Right cardiac atrium (tissue), 5 donors: ENCODE measurements around the gene SERINC4. TPM values are rescaled to one million over a fixed set of nuclear protein-coding genes. Genes with fewer than 3 reads are reported as not detected.
A peak's percentile ranks its signal among the peaks of the same experiment; 100 is the strongest.
"Not testable (repeated sequence)": the region's sequence is repeated elsewhere in the genome, so short reads cannot be mapped to it uniquely, and the experiment has no call there.

Experiments
- ATAC-seq, 2 donors: fragments of 200-7000 bp; cut with Tn5 transposase; one replicate each; pipeline versions ENCODE4 v1.8.0 to v1.9.1; 2020; ENCODE audit warnings: moderate library complexity in 2 of 2, mild to moderate bottlenecking in 1 of 2
- DNase-seq, 3 donors: peaks; one replicate each; pipeline ENCODE4 v3.0.0-alpha.2; 2020
- H3K27ac ChIP-seq: one replicate; pipeline ENCODE4 v1.5.1; 2013; ENCODE audit warnings: mild to moderate bottlenecking, low read length, control low read depth, moderate library complexity
- H3K27me3 ChIP-seq: one replicate; pipeline ENCODE4 v1.6.1; 2013; ENCODE audit not compliant: control insufficient read depth, insufficient read depth
- H3K4me1 ChIP-seq: one replicate; pipeline ENCODE4 v1.6.1; 2013; ENCODE audit warnings: low read length; ENCODE audit not compliant: control insufficient read depth, insufficient read depth
- H3K4me3 ChIP-seq: one replicate; pipeline ENCODE4 v1.5.1; 2013; ENCODE audit warnings: low read length, control low read depth
- H3K9me3 ChIP-seq: one replicate; pipeline ENCODE4 v1.6.1; 2013; ENCODE audit warnings: low read length; ENCODE audit not compliant: control insufficient read depth
- WGBS: extraction: QIAGEN DNeasy Blood & Tissue Kit; methylation state at CpG from one replicate; pipeline ENCODE4 v1.1.7; 2013; 5-methylcytosine and 5-hydroxymethylcytosine counted together
- intact Hi-C, 4 donors: fragments of 100-400 bp; cut with DNase I; formaldehyde crosslinking; loops; one replicate each; pipeline versions ENCODE4 v1.11.0 to v1.14.0; 2022 to 2023
- polyA plus RNA-seq: library from polyadenylated mRNA; stranded (reverse); fragments of 200-250 nt; gene quantifications from one replicate; pipeline ENCODE4 v1.2.3, GENCODE V29; 2013
- total RNA-seq, 4 donors: library from RNA; stranded (reverse); fragmentation: NEBNext Ultra II Directional; extraction: Animal tissue kit (Norgen Biotek cat#: 25700); gene quantifications; one replicate each; pipeline ENCODE4 v1.2.1, GENCODE V29; 2021
- donor health status: healthy with polysubstance abuse.
- donor health status: DM: no; HTN: yes; CAD: no.
- donor health status: DM: no; HTN: no; CAD: no.
- donor health status: DM: no; HTN: yes; CAD: no; lungs with severe emphysema.
- donor health status: DM: yes; HTN: yes; CAD: no.

SERINC4 gene
- total and polyA plus RNA-seq, 5 donors, result 0.12 to 0.41 (median 0.27) TPM; not detected in 1

DNA sequence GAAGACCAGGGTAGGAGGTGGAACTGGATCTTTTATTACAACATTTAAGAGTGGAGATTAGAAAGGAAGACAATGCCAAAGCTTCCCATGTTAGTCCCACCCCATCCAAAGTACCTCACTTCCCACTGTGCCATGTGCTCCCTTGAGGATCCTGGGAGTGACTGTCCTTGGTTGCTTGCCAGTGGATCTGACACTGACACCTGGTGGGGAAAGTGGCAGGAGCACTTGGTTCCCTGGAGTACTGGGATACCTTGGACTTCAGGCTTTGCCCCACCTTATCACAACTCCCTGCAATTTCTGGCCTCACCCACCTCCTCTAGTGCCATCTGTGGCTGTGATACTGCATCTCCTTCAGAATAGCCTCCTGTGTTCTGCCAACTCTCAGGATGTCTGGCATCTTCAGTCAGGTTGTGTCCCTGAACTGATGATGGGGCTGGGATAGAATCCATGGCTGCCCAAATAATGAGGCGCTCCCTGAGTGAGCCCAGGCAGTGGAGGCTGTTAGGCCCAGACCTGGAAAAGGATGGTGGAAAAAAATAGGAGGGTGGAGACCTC lies 24.5 kb downstream of the SERINC4 start:
- intact Hi-C loops, result no loop called here

DNA sequence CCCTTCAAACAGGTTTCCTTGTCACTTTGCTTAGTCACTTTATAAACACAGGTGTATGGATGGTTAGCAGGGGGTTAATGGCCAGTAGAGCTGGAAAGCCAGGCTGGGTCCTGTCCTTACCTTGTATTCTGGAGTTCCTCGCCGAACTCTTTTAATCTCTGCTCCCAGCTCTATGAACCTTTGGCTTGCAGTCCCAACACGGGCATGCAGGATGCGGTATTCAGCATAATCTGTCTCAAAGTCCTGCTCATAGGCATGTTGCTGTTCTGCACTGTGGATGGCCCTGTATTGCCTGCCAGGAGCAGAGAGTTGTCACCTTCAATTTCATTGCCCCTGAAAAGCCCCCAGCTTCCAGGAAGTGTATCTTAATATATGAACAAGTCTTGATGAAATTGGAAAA lies 26.0 kb downstream of the SERINC4 start:
- Histone ChIP-seq H3K4me3 (no peak overlapping the region), H3K27ac (no peak overlapping the region), H3K4me1 (no peaks in the 10 kb centered on the region), H3K27me3 (no peaks in the 10 kb centered on the region), H3K9me3 (no peaks in the 10 kb centered on the region)
- WGBS, result 70% methylated on average over 4 of the region's 4 CpGs
- ATAC-seq (no peak), DNase-seq (peak in 1 of 3 donors; percentile 7)
- intact Hi-C loops, result no loop called here

More for the DNA sequence above, 24.5 kb downstream of the SERINC4 start:
- no peaks in the 10 kb centered on the region for H3K27me3 ChIP-seq
- H3K27ac ChIP-seq, result peak overlapping the region; percentile 14
- DNase-seq (peak in 1 of 3 donors; percentile 45), ATAC-seq (peak in 1 of 2 donors; percentile 15)
- H3K9me3 ChIP-seq, result no peaks in the 10 kb centered on the region
- H3K4me3 ChIP-seq, result no peak overlapping the region
- H3K4me1 ChIP-seq, result no peaks in the 10 kb centered on the region
- 95% methylated on average over 1 of the region's 1 CpG for WGBS

GRCh38 chr15:43772624-43773023 lies 27.4 kb downstream of the SERINC4 start:
- Histone ChIP-seq H3K4me1 (no peaks in the 10 kb centered on the region), H3K4me3 (no peak overlapping the region), H3K27me3 (no peaks in the 10 kb centered on the region), H3K27ac (no peak overlapping the region), H3K9me3 (no peaks in the 10 kb centered on the region)
- intact Hi-C loops, result no loop called here
- DNase-seq (no peak), ATAC-seq (no peak)

DNA sequence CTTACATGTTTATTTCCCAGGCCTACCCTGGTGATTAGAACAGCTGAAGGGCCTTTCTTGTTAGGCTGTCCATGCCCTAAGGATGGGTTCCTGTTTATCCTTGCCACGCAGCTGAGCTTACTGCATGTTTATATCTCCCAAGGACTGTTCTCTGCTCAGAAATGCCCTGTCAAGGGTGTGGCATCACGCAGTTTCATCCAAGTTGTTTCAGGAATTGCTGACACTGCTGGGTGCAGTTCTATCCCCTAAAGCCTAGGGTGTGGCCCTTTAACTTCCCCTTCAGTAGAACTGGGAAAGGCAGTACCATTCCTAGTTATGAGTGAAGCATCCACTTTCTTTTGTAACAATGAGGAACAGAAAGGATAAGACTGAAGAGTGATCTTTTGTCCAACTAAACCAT lies 28.2 kb downstream of the SERINC4 start:
- Histone ChIP-seq H3K4me1 (no peaks in the 10 kb centered on the region), H3K27me3 (no peaks in the 10 kb centered on the region), H3K9me3 (no peaks in the 10 kb centered on the region), H3K4me3 (no peak overlapping the region), H3K27ac (no peak overlapping the region)
- ATAC-seq (peak; percentile 27 to 51), DNase-seq (peak in 1 of 3 donors; percentile 44)
- intact Hi-C loops, result no loop called here
- WGBS, result 68% methylated on average over 2 of the region's 2 CpGs

GRCh38 chr15:43769584-43770228 lies 30.3 kb downstream of the SERINC4 start:
- H3K9me3 ChIP-seq, result no peaks in the 10 kb centered on the region
- H3K27me3 ChIP-seq, result no peaks in the 10 kb centered on the region
- DNase-seq (peak; percentile 50 to 82 (median 68)), ATAC-seq (peak; percentile 25 to 42)
- no peaks in the 10 kb centered on the region for H3K4me1 ChIP-seq
- H3K4me3 ChIP-seq, result no peak overlapping the region
- WGBS, result 72% methylated on average over 5 of the region's 5 CpGs
- no peak overlapping the region for H3K27ac ChIP-seq
- intact Hi-C loops, result no loop called here

DNA sequence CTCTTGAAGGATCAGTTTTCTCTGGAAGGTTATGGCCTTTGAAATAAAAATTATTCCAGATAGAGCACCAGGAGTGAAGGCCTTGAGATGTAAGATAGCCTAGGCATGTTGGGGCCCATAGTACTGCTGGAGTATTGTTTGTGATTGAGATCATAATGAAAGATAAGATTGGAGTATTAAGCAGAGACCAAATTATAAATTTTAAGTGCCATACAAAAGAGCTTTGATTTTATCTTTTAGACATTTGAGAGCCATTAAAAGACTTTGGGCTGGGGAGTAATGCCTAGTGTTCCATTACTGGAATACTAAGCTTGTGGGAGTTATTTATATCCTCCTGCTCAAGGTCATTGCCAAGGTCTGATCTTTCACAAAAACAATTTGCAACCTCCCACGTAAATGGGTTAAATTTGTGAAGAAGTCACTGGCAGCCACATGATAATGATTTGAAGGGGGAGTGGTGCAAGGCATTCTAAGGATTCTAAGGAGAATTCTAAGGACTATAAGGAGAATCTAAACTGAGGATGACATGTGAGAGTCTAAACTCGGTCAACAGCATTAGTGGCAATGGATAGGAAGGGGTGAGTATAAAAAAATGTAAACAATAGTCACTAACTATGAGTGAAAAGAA lies 36.1 kb downstream of the SERINC4 start:
- ATAC-seq (no peak), DNase-seq (no peak)
- Histone ChIP-seq H3K9me3 (no peaks in the 10 kb centered on the region), H3K4me3 (no peak overlapping the region), H3K27me3 (no peaks in the 10 kb centered on the region), H3K27ac (no peak overlapping the region), H3K4me1 (no peaks in the 10 kb centered on the region)
- 57% methylated on average over 2 of the region's 2 CpGs for WGBS
- intact Hi-C loops, result no loop called here

- no peaks in the 10 kb centered on the region for H3K9me3 ChIP-seq
- no peak overlapping the region for H3K27ac ChIP-seq
- intact Hi-C loops, result no loop called here
- no peak for DNase-seq
- no peaks in the 10 kb centered on the region for H3K27me3 ChIP-seq
- H3K4me3 ChIP-seq, result no peak overlapping the region
- ATAC-seq, result no peak
- WGBS, result 77% methylated on average over 6 of the region's 6 CpGs
- H3K4me1 ChIP-seq, result no peaks in the 10 kb centered on the region
These were observed 37.2 kb downstream of the SERINC4 start for GRCh38 chr15:43762824-43763223.

DNA sequence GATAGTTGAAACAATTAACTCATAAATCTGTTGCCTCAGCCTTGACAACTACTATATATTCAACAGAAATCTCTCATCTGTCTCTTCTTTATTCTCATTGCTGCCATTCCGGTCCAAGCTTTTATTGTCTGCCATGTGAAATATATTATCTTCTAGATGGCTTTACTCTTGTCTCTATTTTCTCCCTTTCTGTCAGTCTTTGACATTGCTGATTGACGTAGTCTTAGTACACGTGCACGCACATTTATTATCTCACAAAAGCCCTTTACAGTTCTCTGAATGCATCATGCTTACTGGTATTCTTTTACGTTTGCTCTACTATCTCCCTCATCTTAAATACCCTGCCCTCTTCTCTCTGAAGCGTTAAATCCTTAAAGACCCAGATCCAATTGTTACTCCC lies 48.1 kb downstream of the SERINC4 start:
- no peak for DNase-seq
- no peak overlapping the region for H3K4me3 ChIP-seq
- 66% methylated on average over 6 of the region's 6 CpGs for WGBS
- H3K9me3 ChIP-seq, result no peaks in the 10 kb centered on the region
- ATAC-seq, result no peak
- H3K27me3 ChIP-seq, result no peaks in the 10 kb centered on the region
- peaks cover 4% of the 10 kb centered on the region for H3K4me1 ChIP-seq
- intact Hi-C loops, result no loop called here
- no peak overlapping the region for H3K27ac ChIP-seq

- Histone ChIP-seq H3K27me3 (no peaks in the 10 kb centered on the region), H3K4me1 (peaks cover 4% of the 10 kb centered on the region), H3K9me3 (no peaks in the 10 kb centered on the region), H3K27ac (peak overlapping the region; percentile 58), H3K4me3 (peak overlapping the region; percentile 4)
- intact Hi-C loops, result no loop called here
- DNase-seq (no peak), ATAC-seq (no peak)
- WGBS, result 62% methylated on average over 12 of the region's 12 CpGs
These were observed 50.2 kb downstream of the SERINC4 start for GRCh38 chr15:43749690-43750345.

DNA sequence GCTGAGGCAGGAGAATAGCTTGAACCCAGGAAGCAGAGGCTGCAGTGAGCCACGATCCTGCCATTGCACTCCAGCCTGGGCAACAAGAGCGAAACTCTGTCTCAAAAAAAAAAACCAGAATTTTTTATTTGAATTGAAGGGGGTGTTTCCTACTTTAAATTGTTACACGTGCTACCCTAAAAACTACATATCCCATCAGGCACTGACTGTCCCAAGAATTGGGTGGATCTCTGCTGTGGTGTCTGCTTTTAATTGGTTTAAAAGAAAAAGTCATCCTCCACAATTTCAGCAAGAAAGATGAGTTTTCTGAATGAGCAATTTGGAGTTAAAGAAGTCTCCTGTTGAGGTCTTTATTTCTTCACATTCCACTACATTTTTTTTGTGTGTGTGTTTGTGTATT lies 51.6 kb downstream of the SERINC4 start:
- H3K4me3 ChIP-seq, result no peak overlapping the region
- H3K9me3 ChIP-seq, result no peaks in the 10 kb centered on the region
- H3K27ac ChIP-seq, result no peak overlapping the region
- H3K27me3 ChIP-seq, result no peaks in the 10 kb centered on the region
- DNase-seq (no peak), ATAC-seq (no peak)
- 56% methylated on average over 3 of the region's 3 CpGs for WGBS
- intact Hi-C loops, result no loop called here
- peaks cover 4% of the 10 kb centered on the region for H3K4me1 ChIP-seq

DNA sequence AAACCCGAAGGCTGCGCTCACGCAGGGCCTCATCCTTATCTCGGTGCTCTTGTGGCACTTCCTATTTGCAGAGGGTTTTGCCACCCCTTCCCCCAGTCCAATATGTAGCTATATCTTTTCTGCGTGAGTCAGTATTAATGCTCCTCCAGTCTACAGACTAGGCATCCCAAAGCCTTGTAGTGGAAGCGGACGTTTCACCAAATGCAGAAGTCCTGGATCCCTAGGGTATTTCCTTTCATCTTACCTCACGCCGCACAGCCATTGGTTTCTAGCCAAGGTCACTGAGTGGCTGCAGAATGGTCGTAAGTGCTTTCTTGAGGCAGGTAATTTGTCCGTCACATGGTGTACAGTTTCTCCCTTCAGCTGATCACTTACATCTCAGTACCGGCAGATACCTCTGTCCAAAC lies 53.1 kb downstream of the SERINC4 start:
- H3K4me1 ChIP-seq, H3K27me3 ChIP-seq, intact Hi-C loops, H3K9me3 ChIP-seq, DNase-seq: not testable (repeated sequence)
- Histone ChIP-seq H3K27ac (peak overlapping the region; percentile 86), H3K4me3 (peak overlapping the region; percentile 60)
- WGBS, result 2% methylated on average over 12 of the region's 12 CpGs
- peak in 1 of 2 donors; percentile 30 for ATAC-seq
